HG02798 (cell line): ENCODE data around the gene PTGER4.
"Not testable (repeated sequence)": the region's sequence is repeated elsewhere in the genome, so short reads cannot be mapped to it uniquely, and the experiment has no call there.

Source experiments
- ATAC-seq: cut with Tn5 transposase; IDR thresholded peaks from one replicate; pipeline ENCODE4 v1.9.1; 2021; ENCODE audit warnings: mild to moderate bottlenecking; ENCODE audit not compliant: unreplicated experiment, poor library complexity

Gene PTGER4

DNA sequence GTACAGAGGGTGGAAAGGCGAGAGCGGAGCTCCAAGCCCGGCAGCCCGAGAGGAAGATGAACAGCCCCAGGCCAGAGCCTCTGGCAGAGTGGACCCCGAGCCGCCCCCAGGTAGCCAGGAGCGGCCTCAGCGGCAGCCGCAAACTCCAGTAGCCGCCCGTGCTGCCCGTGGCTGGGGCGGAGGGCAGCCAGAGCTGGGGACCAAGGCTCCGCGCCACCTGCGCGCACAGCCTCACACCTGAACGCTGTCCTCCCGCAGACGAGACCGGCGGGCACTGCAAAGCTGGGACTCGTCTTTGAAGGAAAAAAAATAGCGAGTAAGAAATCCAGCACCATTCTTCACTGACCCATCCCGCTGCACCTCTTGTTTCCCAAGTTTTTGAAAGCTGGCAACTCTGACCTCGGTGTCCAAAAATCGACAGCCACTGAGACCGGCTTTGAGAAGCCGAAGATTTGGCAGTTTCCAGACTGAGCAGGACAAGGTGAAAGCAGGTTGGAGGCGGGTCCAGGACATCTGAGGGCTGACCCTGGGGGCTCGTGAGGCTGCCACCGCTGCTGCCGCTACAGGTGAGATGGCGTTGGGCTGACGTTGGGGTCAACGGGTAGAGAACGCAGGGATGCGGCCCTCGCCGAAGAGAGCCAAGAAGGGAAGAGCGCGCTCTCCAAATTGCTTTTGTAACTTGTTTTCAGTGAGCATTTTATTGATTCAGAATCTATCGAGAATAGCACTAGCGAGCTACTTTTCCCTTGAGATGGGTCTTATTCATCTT, at the start of gene PTGER4:
TSS of gene PTGER4 (plus strand) at position 3 of the 769 bp plus-strand sequence. CDS start 1,079 bp downstream, outside the sequence.
- ATAC-seq = peak; percentile 43

GRCh38 chr5:40630126-40630525, 49.6 kb upstream of the PTGER4 start:
- no peak for ATAC-seq

DNA sequence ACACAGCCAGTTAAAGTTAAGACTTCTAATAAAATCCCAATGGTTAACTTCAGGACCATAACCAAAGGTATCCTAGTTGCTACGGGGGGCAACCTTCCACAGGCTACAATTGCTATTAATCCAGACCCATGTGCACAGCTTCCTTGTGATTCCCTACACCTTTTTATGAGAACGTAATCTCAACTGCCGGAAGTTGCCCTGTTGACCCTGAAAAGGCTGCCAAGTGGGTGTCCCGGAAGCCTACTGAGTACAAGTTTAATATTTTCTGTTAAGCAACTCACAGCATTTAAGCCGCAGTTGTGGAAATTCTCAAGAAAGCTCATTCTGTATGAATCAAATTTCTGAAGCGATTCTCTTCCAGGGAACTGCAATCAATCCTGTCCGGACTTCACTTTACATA, 48.5 kb upstream of the PTGER4 start:
- ATAC-seq = no peak

DNA sequence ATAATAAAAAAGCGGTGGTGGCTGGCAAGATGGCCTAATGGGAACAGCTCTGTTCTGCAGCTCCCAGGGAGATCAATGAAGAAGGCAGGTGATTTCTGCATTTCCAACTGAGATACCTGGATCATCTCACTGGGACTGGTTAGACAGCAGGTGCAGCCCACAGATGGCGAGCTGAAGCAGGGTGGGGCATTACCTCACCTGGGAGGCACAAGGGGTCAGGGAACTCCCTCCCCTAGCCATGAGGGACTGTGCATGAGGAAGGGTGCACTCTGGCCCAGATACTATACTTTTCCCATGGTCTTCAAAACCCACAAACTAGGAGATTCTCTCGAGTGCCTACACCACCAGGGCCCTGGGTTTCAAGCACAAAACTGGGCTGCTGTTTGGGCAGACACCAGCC, 45.6 kb upstream of the PTGER4 start:
- ATAC-seq = no peak

- no peak for ATAC-seq
Measured at GRCh38 chr5:40634593-40634992, 45.1 kb upstream of the PTGER4 start.

DNA sequence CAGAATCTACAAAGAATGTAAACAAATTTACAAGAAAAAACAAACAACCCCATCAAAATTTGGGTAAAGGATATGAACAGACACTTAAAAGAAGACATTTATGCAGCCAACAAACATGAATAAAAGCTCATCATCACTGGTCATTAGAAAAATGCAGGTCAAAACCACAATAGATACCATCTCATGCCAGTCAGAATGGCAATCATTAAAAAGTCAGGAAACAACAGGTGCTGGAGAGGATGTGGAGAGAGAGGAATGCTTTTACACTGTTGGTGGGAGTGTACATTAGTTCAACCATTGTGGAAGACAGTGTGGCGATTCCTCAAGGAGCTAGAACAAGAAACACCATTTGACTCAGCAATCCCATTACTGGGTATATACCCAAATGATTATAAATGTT, 40.2 kb upstream of the PTGER4 start:
- ATAC-seq = not testable (repeated sequence)

GRCh38 chr5:40646266-40646665, 33.4 kb upstream of the PTGER4 start:
- ATAC-seq = no peak

DNA sequence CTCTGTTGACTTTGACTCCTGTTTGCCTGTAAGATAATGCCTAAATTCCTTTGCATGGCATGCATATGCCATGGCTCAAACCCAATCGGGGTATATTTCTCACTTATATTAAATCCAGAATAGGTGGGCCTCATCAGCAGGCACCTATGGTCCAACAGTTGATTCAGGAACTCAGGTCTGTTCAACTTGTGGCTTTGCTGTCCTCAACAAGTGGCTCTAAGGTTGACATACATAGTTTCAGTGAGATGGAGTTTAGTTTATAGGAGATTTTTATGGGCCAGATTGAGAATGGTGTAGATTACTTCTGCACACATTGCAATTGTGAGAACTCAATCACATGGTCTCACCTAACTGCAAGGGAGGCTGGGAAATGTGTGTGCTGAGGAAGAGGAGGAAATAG, 31.6 kb upstream of the PTGER4 start:
- no peak for ATAC-seq

DNA sequence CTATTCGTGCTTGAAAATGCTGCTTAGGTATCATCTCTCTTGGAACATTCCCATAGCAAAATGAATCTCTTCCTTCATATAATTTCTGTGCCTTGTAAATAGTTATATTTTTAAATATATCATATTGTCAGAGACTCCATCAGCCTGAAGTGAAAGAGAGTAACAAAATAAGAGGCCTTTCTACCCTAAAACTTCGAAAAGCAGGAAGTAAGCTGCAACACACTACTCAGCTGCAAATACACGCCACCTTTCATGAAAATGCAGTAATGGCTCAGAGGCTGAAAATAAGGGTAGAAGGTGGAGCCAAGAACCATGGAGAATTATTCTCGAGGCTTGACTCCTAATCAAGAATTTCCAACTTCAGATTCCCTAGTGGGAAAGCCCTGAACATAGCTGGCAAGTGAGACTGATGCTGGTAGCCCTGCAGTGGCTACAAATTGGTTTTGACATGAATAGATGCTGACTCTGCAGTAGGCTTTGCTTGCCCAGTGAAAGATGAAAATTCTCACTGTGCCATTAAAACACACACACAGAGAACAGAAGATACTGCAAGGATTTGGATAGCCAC, 30.2 kb upstream of the PTGER4 start:
- no peak for ATAC-seq

- ATAC-seq = no peak
Measured at GRCh38 chr5:40651201-40651600, 28.5 kb upstream of the PTGER4 start.

GRCh38 chr5:40652441-40653220, 27.1 kb upstream of the PTGER4 start:
- ATAC-seq = no peak

- no peak for ATAC-seq
Measured at GRCh38 chr5:40653221-40654022, 26.3 kb upstream of the PTGER4 start.

GRCh38 chr5:40654377-40654991, 25.2 kb upstream of the PTGER4 start:
- no peak for ATAC-seq

GRCh38 chr5:40655138-40655537, 24.6 kb upstream of the PTGER4 start:
- ATAC-seq = no peak

DNA sequence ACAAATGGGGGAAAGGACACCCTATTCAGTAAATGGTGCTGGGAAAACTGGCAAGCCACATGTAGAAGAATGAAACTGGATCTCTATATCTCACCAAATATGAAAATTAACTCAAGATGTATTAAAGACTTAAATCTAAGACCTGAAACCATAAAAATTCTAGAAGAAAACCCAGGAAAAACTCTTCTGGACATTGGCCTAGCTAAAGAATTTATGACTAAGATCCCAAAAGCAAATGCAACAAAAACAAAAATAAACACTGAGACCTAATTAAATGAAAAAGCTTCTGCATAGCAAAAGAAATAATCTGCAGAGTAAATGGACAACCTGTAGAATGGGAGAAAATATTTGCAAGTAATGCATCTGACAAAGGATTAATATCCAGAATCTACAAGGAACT, 23.6 kb upstream of the PTGER4 start:
- ATAC-seq = not testable (repeated sequence)

DNA sequence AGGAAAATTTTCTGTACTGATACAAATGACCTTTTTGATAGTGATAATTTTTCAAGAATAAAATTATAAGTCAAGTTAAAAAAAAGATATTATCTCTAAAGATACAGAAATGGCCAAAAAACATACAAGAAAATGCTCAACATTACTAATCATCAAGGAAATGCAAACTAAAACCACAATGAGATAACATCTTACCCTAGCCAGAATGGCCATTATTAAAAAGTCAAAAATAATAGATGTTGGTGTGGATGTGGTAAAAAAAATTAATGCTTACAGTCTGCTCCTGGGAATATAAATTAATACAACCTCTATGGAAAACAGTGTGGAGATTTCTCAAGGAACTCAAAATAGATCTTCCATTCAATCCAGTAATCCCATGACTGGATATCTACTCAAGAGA, 22.9 kb upstream of the PTGER4 start:
- ATAC-seq = no peak

DNA sequence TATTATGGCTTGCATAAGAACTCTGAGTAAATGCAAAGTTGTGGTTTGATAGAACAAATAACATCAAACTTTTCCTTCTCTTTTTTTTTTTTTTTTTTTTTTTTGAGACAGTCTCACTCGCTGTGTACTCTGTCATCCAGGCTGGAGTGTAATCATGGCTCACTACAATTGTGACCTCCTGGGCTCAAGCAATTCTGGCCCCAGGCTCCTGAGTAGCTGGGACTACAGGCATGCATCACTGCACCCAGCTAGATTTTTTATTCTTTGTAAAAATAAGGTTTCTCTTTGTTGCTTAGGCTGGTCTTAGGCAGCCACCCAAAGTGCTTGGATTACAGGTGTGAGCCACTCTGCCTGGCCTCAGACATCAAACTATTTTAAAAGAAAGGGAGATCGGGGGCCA, 19.0 kb upstream of the PTGER4 start:
- ATAC-seq = no peak

GRCh38 chr5:40665635-40666298, 13.9 kb upstream of the PTGER4 start:
- ATAC-seq = no peak

DNA sequence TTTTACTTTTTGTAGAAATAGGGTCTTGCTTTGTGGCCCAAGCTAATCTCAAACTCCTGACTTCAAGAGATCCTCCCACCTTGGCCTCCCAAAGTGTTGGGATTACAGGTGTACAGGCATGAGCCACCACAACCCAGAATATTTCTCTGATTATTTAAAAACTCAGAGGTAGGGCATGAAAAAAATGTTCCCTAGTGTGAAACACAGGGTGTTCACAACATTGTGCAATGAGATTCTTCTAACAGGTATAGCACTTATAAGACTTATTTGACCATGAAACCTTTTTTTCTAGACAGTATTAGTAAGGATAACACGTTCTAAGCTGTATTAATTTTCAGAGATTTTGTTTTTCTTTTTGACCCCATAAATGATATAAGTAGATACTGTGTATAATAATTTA, 13.1 kb upstream of the PTGER4 start:
- ATAC-seq = no peak
